T-helper 2 cell treated with Interferon-gamma antibody and Interleukin-4, amounts not matched to agents 5 μg/mL and 100 μg/mL, for 36 hours (primary cell): ENCODE data around the gene COMMD6.
A peak's percentile ranks its signal among the peaks of the same experiment; 100 is the strongest.

Experiments
- DNase-seq: peaks from one replicate; pipeline ENCODE4 v3.0.0; 2021; ENCODE audit warnings: low spot score
- H3K27ac Mint-ChIP-seq: one replicate; pipeline ENCODE4 v1.8.0; 2021; ENCODE audit warnings: mild to moderate bottlenecking, mixed read lengths
- H3K27me3 Mint-ChIP-seq: one replicate; pipeline ENCODE4 v1.8.0; 2021; ENCODE audit warnings: low read depth, mixed read lengths
- H3K36me3 Mint-ChIP-seq: one replicate; pipeline ENCODE4 v1.8.0; 2021; ENCODE audit warnings: low read depth, mixed read lengths
- H3K4me1 Mint-ChIP-seq: one replicate; pipeline ENCODE4 v1.8.0; 2021; ENCODE audit warnings: low read depth, mixed read lengths
- H3K4me3 Mint-ChIP-seq: one replicate; pipeline ENCODE4 v1.8.0; 2022; ENCODE audit warnings: mild to moderate bottlenecking, moderate library complexity, mixed read lengths
- H3K9me3 Mint-ChIP-seq: one replicate; pipeline ENCODE4 v1.8.0; 2021; ENCODE audit warnings: mixed read lengths

Gene COMMD6

GRCh38 chr13:75511051-75511625, 26.5 kb downstream of the COMMD6 start:
- DNase-seq = no peak
- Mint-ChIP-seq H3K27ac (no peak overlapping the region), H3K9me3 (no peaks in the 10 kb centered on the region), H3K4me1 (peaks cover 5% of the 10 kb centered on the region), H3K36me3 (no peaks in the 10 kb centered on the region), H3K27me3 (peaks cover 8% of the 10 kb centered on the region), H3K4me3 (no peak overlapping the region)

- peaks cover 4% of the 10 kb centered on the region for H3K27me3 Mint-ChIP-seq
- no peak overlapping the region for H3K4me3 Mint-ChIP-seq
- DNase-seq = no peak
- H3K27ac Mint-ChIP-seq = no peak overlapping the region
- H3K36me3 Mint-ChIP-seq = no peaks in the 10 kb centered on the region
- H3K4me1 Mint-ChIP-seq = peaks cover 2% of the 10 kb centered on the region
- no peaks in the 10 kb centered on the region for H3K9me3 Mint-ChIP-seq
These were observed 29.6 kb downstream of the COMMD6 start for GRCh38 chr13:75508002-75508548.

- no peak for DNase-seq
- H3K9me3 Mint-ChIP-seq = no peaks in the 10 kb centered on the region
- no peak overlapping the region for H3K27ac Mint-ChIP-seq
- H3K4me1 Mint-ChIP-seq = peaks cover 2% of the 10 kb centered on the region
- H3K4me3 Mint-ChIP-seq = no peak overlapping the region
- peaks cover 4% of the 10 kb centered on the region for H3K27me3 Mint-ChIP-seq
- no peaks in the 10 kb centered on the region for H3K36me3 Mint-ChIP-seq
These were observed 30.3 kb downstream of the COMMD6 start for GRCh38 chr13:75507027-75508001.

- no peak for DNase-seq
- Mint-ChIP-seq H3K4me3 (no peak overlapping the region), H3K9me3 (no peaks in the 10 kb centered on the region), H3K36me3 (no peaks in the 10 kb centered on the region), H3K27ac (no peak overlapping the region), H3K4me1 (no peaks in the 10 kb centered on the region), H3K27me3 (peaks cover 2% of the 10 kb centered on the region)
These were observed 31.6 kb downstream of the COMMD6 start for GRCh38 chr13:75506018-75506417.

- H3K4me3 Mint-ChIP-seq = no peak overlapping the region
- H3K9me3 Mint-ChIP-seq = no peaks in the 10 kb centered on the region
- DNase-seq = no peak
- no peaks in the 10 kb centered on the region for H3K4me1 Mint-ChIP-seq
- peaks cover under 1% of the 10 kb centered on the region for H3K27me3 Mint-ChIP-seq
- no peak overlapping the region for H3K27ac Mint-ChIP-seq
- H3K36me3 Mint-ChIP-seq = no peaks in the 10 kb centered on the region
These were observed 32.3 kb downstream of the COMMD6 start for GRCh38 chr13:75505327-75505726.

- no peaks in the 10 kb centered on the region for H3K4me1 Mint-ChIP-seq
- peaks cover 2% of the 10 kb centered on the region for H3K27me3 Mint-ChIP-seq
- no peak overlapping the region for H3K4me3 Mint-ChIP-seq
- H3K36me3 Mint-ChIP-seq = no peaks in the 10 kb centered on the region
- H3K27ac Mint-ChIP-seq = no peak overlapping the region
- no peak for DNase-seq
- no peaks in the 10 kb centered on the region for H3K9me3 Mint-ChIP-seq
These were observed 41.7 kb downstream of the COMMD6 start for GRCh38 chr13:75495938-75496337.

GRCh38 chr13:75494491-75494890, 43.1 kb downstream of the COMMD6 start:
- no peak overlapping the region for H3K4me3 Mint-ChIP-seq
- no peaks in the 10 kb centered on the region for H3K36me3 Mint-ChIP-seq
- H3K9me3 Mint-ChIP-seq = no peaks in the 10 kb centered on the region
- DNase-seq = no peak
- no peak overlapping the region for H3K27ac Mint-ChIP-seq
- H3K4me1 Mint-ChIP-seq = peaks cover 4% of the 10 kb centered on the region
- peaks cover 2% of the 10 kb centered on the region for H3K27me3 Mint-ChIP-seq

- DNase-seq = no peak
These were observed 44.5 kb downstream of the COMMD6 start for GRCh38 chr13:75493156-75493555.

GRCh38 chr13:75492389-75492788, 45.3 kb downstream of the COMMD6 start:
- H3K27me3 Mint-ChIP-seq = peaks cover 2% of the 10 kb centered on the region
- H3K4me1 Mint-ChIP-seq = peaks cover 4% of the 10 kb centered on the region
- H3K36me3 Mint-ChIP-seq = no peaks in the 10 kb centered on the region
- H3K4me3 Mint-ChIP-seq = no peak overlapping the region
- no peaks in the 10 kb centered on the region for H3K9me3 Mint-ChIP-seq
- no peak for DNase-seq
- no peak overlapping the region for H3K27ac Mint-ChIP-seq

More at GRCh38 chr13:75493156-75493555, 44.5 kb downstream of the COMMD6 start:
- no peak overlapping the region for H3K27ac Mint-ChIP-seq
- no peaks in the 10 kb centered on the region for H3K9me3 Mint-ChIP-seq
- peaks cover 4% of the 10 kb centered on the region for H3K4me1 Mint-ChIP-seq
- no peaks in the 10 kb centered on the region for H3K27me3 Mint-ChIP-seq
- H3K36me3 Mint-ChIP-seq = no peaks in the 10 kb centered on the region
- H3K4me3 Mint-ChIP-seq = no peak overlapping the region

- Mint-ChIP-seq H3K27me3 (peaks cover 9% of the 10 kb centered on the region), H3K4me3 (no peak overlapping the region)
These were observed 46.3 kb downstream of the COMMD6 start for GRCh38 chr13:75491376-75491775.

GRCh38 chr13:75489502-75490263, 48.0 kb downstream of the COMMD6 start:
- Mint-ChIP-seq H3K4me1 (peaks cover 13% of the 10 kb centered on the region), H3K9me3 (no peaks in the 10 kb centered on the region), H3K27me3 (peaks cover 19% of the 10 kb centered on the region), H3K36me3 (no peaks in the 10 kb centered on the region), H3K4me3 (no peak overlapping the region), H3K27ac (no peak overlapping the region)
- peak; percentile 24 for DNase-seq

More at GRCh38 chr13:75491376-75491775, 46.3 kb downstream of the COMMD6 start:
- no peak for DNase-seq
- peaks cover 8% of the 10 kb centered on the region for H3K4me1 Mint-ChIP-seq
- no peak overlapping the region for H3K27ac Mint-ChIP-seq
- H3K36me3 Mint-ChIP-seq = no peaks in the 10 kb centered on the region
- H3K9me3 Mint-ChIP-seq = no peaks in the 10 kb centered on the region

- no peaks in the 10 kb centered on the region for H3K36me3 Mint-ChIP-seq
- peaks cover 31% of the 10 kb centered on the region for H3K27me3 Mint-ChIP-seq
- no peaks in the 10 kb centered on the region for H3K9me3 Mint-ChIP-seq
- no peak overlapping the region for H3K27ac Mint-ChIP-seq
- H3K4me3 Mint-ChIP-seq = no peak overlapping the region
- H3K4me1 Mint-ChIP-seq = peaks cover 18% of the 10 kb centered on the region
- no peak for DNase-seq
These were observed 51.2 kb downstream of the COMMD6 start for GRCh38 chr13:75486146-75487062.
